GM12878 (cell line): ENCODE results near the gene TSFM.

ENCODE experiments used
- CBFB ChIP-seq: IDR thresholded peaks from 2 replicates; pipeline ENCODE4 v1.6.1; 2016; ENCODE audit warnings: antibody characterized with exemption, low read depth
- CHD1 ChIP-seq: IDR thresholded peaks from 2 replicates; pipeline ENCODE4 v1.6.1; 2012; ENCODE audit warnings: low read depth, low read length, improper control_type of control experiment
- CHD2 ChIP-seq: IDR thresholded peaks from 2 replicates; pipeline ENCODE4 v1.6.1; 2011; ENCODE audit warnings: low read depth, low read length, improper control_type of control experiment, borderline replicate concordance
- CHD4 ChIP-seq: fragments of 200-600 bp; sonication (generic); IDR thresholded peaks from 2 replicates; pipeline ENCODE4 v1.6.1; 2016; ENCODE audit warnings: mild to moderate bottlenecking
- EZH2 ChIP-seq: IDR thresholded peaks from 2 replicates; pipeline ENCODE4 v1.6.1; 2012; ENCODE audit warnings: low read depth, mild to moderate bottlenecking, control low read depth, inconsistent platforms, low read length, borderline replicate concordance; ENCODE audit not compliant: control insufficient read depth
- POLR2A ChIP-seq: IDR thresholded peaks from 2 replicates; pipeline ENCODE4 v1.6.1; 2011; ENCODE audit warnings: low read depth, mild to moderate bottlenecking, low read length
- RCOR1 ChIP-seq: conservative IDR thresholded peaks from 2 replicates; pipeline ENCODE4 v1.6.1; 2012; ENCODE audit warnings: low read depth, low read length, improper control_type of control experiment
- SREBF2 ChIP-seq: IDR thresholded peaks from 2 replicates; pipeline ENCODE4 v1.6.1; 2012; ENCODE audit warnings: mild to moderate bottlenecking, low read length
- SUZ12 ChIP-seq: fragments of 200-600 bp; sonication (generic); IDR thresholded peaks from one replicate; pipeline ENCODE4 v1.6.1; 2018; ENCODE audit warnings: antibody characterized with exemption, mild to moderate bottlenecking; ENCODE audit not compliant: unreplicated experiment
- ZZZ3 ChIP-seq: IDR thresholded peaks from 2 replicates; pipeline ENCODE4 v1.6.1; 2011; ENCODE audit warnings: low read depth; ENCODE audit not compliant: control insufficient read depth, insufficient read length
- TF ChIP-seq, protein P1 (sequence below): IDR thresholded peaks from 2 replicates; pipeline ENCODE4 v1.6.1; 2011; ENCODE audit warnings: low read depth, mild to moderate bottlenecking, low read length, moderate library complexity, borderline replicate concordance; ENCODE audit errors: extremely low read depth
- TF ChIP-seq, protein P2 (sequence below), 3 experiments: IDR thresholded peaks in 2 of 3; conservative IDR thresholded peaks in 1 of 3; 2 replicates each; pipeline ENCODE4 v1.5.1; 2011; ENCODE audit warnings: low read depth in 3 of 3, low read length in 3 of 3, mild to moderate bottlenecking in 3 of 3, control low read depth in 2 of 3, moderate library complexity in 2 of 3, inconsistent platforms in 1 of 3, mixed read lengths in 1 of 3; ENCODE audit not compliant: control insufficient read depth in 2 of 3, insufficient read depth in 1 of 3; ENCODE audit errors: extremely low read depth in 1 of 3
- TF ChIP-seq, protein P3 (sequence below): IDR thresholded peaks from 2 replicates; pipeline ENCODE4 v1.6.1; 2012; ENCODE audit warnings: mild to moderate bottlenecking, low read depth, low read length
- TF ChIP-seq, protein P4 (sequence below): fragments of 450-650 bp; IDR thresholded peaks from 2 replicates; pipeline ENCODE4 v1.6.1; 2017; ENCODE audit warnings: mild to moderate bottlenecking, low read depth, inconsistent platforms; ENCODE audit not compliant: poor library complexity, severe bottlenecking

DNA sequence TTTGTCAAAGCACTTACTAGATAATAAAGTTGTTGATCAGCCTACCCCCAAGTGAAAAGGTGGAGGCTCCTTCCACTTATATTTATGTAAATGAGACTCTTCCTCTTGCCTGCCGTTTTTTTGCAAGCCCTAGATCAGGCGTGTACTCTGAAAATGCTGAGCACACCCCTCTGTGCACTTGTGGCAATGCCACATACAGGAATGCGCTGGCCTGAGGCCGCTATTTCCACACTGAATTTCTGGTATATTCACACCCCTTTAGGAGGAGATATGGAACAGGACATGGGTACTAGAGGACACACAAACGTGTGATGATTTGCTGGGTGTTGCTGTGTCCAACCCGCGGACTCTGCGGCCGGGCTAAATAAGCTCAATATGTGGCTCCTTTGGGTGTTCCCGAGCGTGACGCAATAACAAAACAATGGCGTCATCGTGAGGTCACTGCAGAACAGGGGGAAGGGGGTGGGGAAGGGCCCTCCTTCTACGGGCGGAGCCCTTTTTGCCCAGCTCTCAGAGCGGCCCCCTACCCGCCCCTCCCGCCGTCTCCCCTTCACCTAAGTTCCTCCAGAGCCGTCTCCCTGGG is 38.3 kb upstream of the TSFM start:
- TF ChIP-seq, protein P1, sequence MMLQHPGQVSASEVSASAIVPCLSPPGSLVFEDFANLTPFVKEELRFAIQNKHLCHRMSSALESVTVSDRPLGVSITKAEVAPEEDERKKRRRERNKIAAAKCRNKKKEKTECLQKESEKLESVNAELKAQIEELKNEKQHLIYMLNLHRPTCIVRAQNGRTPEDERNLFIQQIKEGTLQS, result no peak
- TF ChIP-seq POLR2A (no peak), EZH2 (no peak), SREBF2 (no peak), CHD4 (no peak), CHD2 (no peak), RCOR1 (no peak), SUZ12 (no peak), ZZZ3 (no peak), CBFB (no peak; the same call in 1 of the 2 replicates), CHD1 (no peak)
- TF ChIP-seq, protein P2, sequence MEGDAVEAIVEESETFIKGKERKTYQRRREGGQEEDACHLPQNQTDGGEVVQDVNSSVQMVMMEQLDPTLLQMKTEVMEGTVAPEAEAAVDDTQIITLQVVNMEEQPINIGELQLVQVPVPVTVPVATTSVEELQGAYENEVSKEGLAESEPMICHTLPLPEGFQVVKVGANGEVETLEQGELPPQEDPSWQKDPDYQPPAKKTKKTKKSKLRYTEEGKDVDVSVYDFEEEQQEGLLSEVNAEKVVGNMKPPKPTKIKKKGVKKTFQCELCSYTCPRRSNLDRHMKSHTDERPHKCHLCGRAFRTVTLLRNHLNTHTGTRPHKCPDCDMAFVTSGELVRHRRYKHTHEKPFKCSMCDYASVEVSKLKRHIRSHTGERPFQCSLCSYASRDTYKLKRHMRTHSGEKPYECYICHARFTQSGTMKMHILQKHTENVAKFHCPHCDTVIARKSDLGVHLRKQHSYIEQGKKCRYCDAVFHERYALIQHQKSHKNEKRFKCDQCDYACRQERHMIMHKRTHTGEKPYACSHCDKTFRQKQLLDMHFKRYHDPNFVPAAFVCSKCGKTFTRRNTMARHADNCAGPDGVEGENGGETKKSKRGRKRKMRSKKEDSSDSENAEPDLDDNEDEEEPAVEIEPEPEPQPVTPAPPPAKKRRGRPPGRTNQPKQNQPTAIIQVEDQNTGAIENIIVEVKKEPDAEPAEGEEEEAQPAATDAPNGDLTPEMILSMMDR (IDR thresholded peaks at IDR 0.05 in 2 of 3, conservative IDR thresholded peaks at IDR 0.05 in 1 of 3; ENCODE audit: control insufficient read depth in 2 of 3, extremely low read depth in 1 of 3, insufficient read depth in 1 of 3, low read depth in 3 of 3, low read length in 3 of 3), result no peak
- TF ChIP-seq, protein P3, sequence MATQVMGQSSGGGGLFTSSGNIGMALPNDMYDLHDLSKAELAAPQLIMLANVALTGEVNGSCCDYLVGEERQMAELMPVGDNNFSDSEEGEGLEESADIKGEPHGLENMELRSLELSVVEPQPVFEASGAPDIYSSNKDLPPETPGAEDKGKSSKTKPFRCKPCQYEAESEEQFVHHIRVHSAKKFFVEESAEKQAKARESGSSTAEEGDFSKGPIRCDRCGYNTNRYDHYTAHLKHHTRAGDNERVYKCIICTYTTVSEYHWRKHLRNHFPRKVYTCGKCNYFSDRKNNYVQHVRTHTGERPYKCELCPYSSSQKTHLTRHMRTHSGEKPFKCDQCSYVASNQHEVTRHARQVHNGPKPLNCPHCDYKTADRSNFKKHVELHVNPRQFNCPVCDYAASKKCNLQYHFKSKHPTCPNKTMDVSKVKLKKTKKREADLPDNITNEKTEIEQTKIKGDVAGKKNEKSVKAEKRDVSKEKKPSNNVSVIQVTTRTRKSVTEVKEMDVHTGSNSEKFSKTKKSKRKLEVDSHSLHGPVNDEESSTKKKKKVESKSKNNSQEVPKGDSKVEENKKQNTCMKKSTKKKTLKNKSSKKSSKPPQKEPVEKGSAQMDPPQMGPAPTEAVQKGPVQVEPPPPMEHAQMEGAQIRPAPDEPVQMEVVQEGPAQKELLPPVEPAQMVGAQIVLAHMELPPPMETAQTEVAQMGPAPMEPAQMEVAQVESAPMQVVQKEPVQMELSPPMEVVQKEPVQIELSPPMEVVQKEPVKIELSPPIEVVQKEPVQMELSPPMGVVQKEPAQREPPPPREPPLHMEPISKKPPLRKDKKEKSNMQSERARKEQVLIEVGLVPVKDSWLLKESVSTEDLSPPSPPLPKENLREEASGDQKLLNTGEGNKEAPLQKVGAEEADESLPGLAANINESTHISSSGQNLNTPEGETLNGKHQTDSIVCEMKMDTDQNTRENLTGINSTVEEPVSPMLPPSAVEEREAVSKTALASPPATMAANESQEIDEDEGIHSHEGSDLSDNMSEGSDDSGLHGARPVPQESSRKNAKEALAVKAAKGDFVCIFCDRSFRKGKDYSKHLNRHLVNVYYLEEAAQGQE, result no peak
- TF ChIP-seq, protein P4, sequence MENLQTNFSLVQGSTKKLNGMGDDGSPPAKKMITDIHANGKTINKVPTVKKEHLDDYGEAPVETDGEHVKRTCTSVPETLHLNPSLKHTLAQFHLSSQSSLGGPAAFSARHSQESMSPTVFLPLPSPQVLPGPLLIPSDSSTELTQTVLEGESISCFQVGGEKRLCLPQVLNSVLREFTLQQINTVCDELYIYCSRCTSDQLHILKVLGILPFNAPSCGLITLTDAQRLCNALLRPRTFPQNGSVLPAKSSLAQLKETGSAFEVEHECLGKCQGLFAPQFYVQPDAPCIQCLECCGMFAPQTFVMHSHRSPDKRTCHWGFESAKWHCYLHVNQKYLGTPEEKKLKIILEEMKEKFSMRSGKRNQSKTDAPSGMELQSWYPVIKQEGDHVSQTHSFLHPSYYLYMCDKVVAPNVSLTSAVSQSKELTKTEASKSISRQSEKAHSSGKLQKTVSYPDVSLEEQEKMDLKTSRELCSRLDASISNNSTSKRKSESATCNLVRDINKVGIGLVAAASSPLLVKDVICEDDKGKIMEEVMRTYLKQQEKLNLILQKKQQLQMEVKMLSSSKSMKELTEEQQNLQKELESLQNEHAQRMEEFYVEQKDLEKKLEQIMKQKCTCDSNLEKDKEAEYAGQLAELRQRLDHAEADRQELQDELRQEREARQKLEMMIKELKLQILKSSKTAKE, result no peak
